ENCODE measurements around the gene PDGFA. TPM values are rescaled to one million over a fixed set of nuclear protein-coding genes. Genes with fewer than 3 reads are reported as not detected.
A peak's percentile ranks its signal among the peaks of the same experiment; 100 is the strongest.

The PDGFA gene
- total RNA-seq, 5 donors from 2014 or later (not counting 1 experiment from before 2014, with no cell fraction given), result 0.58 to 0.85 (median 0.74) TPM; not detected in 1

GRCh38 chr7:480531-481218, 39.0 kb downstream of the PDGFA start:
- Mint-ChIP-seq H3K4me3 (no peak overlapping the region), H3K27ac (no peak overlapping the region), H3K4me1 (no peaks in the 10 kb centered on the region), H3K36me3 (no peaks in the 10 kb centered on the region), H3K27me3 (peaks cover 6 to 10% of the 10 kb centered on the region in 2 donors), H3K9me3 (peaks cover 0 to 13% (median 0%) of the 10 kb centered on the region in 3 donors)
- CTCF ChIA-PET, result no interaction called here
- Histone ChIP-seq H3K9me3 (no peaks in the 10 kb centered on the region), H3K27ac (ENCODE audit: low read length) (no peak overlapping the region), H3K4me1 (ENCODE audit: control insufficient read depth in 1 of 2, extremely low read depth in 1 of 2, insufficient read depth in 2 of 2, low read length in 2 of 2) (no peaks in the 10 kb centered on the region), H3K36me3 (ENCODE audit: control insufficient read depth in 2 of 2, extremely low read depth in 1 of 2, insufficient read depth in 1 of 2, low read length in 1 of 2) (no peaks in the 10 kb centered on the region), H3K4me3 (ENCODE audit: control insufficient read depth in 1 of 2, extremely low read depth in 1 of 2, low read length in 1 of 2) (no peak overlapping the region), H3K27me3 (replicated peaks in 1 of 2; ENCODE audit: control insufficient read depth in 2 of 2, extremely low read depth in 1 of 2, insufficient read depth in 2 of 2, low read length in 1 of 2) (peaks cover 0 to 41% of the 10 kb centered on the region in 2 experiments)
- POLR2A ChIA-PET, result no interaction called here
- DNase-seq (no peak), ATAC-seq (replicated peaks in 1 of 4) (peak in 1 of 4 experiments; percentile 23)
- WGBS (ENCODE audit: insufficient coverage), result 69% methylated on average over 9 of the region's 14 CpGs

- H3K27ac ChIP-seq (ENCODE audit: low read length), result no peak overlapping the region
- no peaks in the 10 kb centered on the region for H3K36me3 Mint-ChIP-seq
- peaks cover 0 to 13% (median 0%) of the 10 kb centered on the region in 3 donors for H3K9me3 Mint-ChIP-seq
- H3K36me3 ChIP-seq (ENCODE audit: control insufficient read depth in 2 of 2, extremely low read depth in 1 of 2, insufficient read depth in 1 of 2, low read length in 1 of 2), result no peaks in the 10 kb centered on the region
- H3K27me3 ChIP-seq (replicated peaks in 1 of 2; ENCODE audit: control insufficient read depth in 2 of 2, extremely low read depth in 1 of 2, insufficient read depth in 2 of 2, low read length in 1 of 2), result peaks cover 0 to 37% of the 10 kb centered on the region in 2 experiments
- POLR2A ChIA-PET, result no interaction called here
- no peaks in the 10 kb centered on the region for H3K4me1 Mint-ChIP-seq
- no peak overlapping the region for H3K4me3 Mint-ChIP-seq
- CTCF ChIA-PET, result interaction anchor here in 1 of 2 donors (0.6 kb wide), 1 partner anchor 216 kb away, joined by 5 read pairs; no protein-coding TSS in a partner anchor
- ATAC-seq (replicated peaks in 1 of 4) (no peak), DNase-seq (no peak)
- no peak overlapping the region for H3K4me3 ChIP-seq (ENCODE audit: control insufficient read depth in 1 of 2, extremely low read depth in 1 of 2, low read length in 1 of 2)
- peaks cover 8 to 10% of the 10 kb centered on the region in 2 donors for H3K27me3 Mint-ChIP-seq
- WGBS (ENCODE audit: insufficient coverage), result 72% methylated on average over 10 of the region's 15 CpGs
- no peaks in the 10 kb centered on the region for H3K4me1 ChIP-seq (ENCODE audit: control insufficient read depth in 1 of 2, extremely low read depth in 1 of 2, insufficient read depth in 2 of 2, low read length in 2 of 2)
- no peaks in the 10 kb centered on the region for H3K9me3 ChIP-seq
- no peak overlapping the region for H3K27ac Mint-ChIP-seq
Measured at GRCh38 chr7:479948-480499, 39.6 kb downstream of the PDGFA start.

DNA sequence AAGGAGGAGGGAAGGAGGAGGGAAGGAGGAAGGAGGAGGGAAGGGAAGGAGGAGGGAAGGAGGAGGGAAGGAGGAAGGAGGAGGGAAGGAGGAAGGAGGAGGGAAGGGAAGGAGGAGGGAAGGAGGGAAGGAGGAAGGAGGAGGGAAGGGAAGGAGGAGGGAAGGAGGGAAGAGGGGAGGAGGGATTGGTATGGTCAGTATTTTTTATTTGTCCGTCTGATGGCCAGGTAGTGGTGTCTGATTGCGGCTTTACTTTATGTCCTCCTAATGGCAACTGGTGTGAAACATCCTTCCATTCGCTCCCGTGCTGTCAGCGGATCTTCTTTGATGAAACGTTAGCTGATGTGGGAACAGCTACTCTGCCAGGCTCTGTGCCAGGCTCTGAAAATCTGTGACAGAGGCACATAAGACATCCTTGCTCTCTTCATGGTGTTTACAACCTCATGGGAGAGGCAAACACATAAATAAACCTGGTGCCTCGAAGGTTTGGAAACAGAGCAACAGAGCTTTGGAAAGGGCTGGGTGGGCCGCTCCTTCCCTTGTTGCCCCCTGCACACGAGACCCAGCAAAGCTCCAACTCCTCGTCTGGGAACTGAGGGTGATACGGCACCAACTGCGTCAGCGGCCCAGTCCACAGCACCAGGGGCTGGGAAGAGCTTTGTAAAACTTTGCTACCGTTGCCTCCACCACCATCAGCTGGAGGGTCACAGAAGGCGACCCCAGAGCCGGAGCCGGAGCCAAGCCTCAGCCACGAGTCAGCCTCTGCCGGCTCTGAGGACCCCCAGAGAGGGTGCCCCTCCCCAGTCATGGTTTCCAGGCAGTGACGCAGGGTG, 40.3 kb downstream of the PDGFA start:
- no peaks in the 10 kb centered on the region for H3K36me3 Mint-ChIP-seq
- POLR2A ChIA-PET, result no interaction called here
- H3K4me1 Mint-ChIP-seq, result no peaks in the 10 kb centered on the region
- peaks cover 8 to 10% of the 10 kb centered on the region in 2 donors for H3K27me3 Mint-ChIP-seq
- CTCF ChIA-PET, result interaction anchor here in 1 of 2 donors (0.6 kb wide), 1 partner anchor 216 kb away, joined by 5 read pairs; no protein-coding TSS in a partner anchor
- H3K9me3 Mint-ChIP-seq, result peaks cover 0 to 13% (median 0%) of the 10 kb centered on the region in 3 donors
- no peak overlapping the region for H3K4me3 ChIP-seq (ENCODE audit: control insufficient read depth in 1 of 2, extremely low read depth in 1 of 2, low read length in 1 of 2)
- 79% methylated on average over 18 of the region's 20 CpGs for WGBS (ENCODE audit: insufficient coverage)
- H3K27ac Mint-ChIP-seq, result no peak overlapping the region
- no peaks in the 10 kb centered on the region for H3K9me3 ChIP-seq
- DNase-seq (no peak), ATAC-seq (replicated peaks in 1 of 4) (no peak)
- H3K27me3 ChIP-seq (replicated peaks in 1 of 2; ENCODE audit: control insufficient read depth in 2 of 2, extremely low read depth in 1 of 2, insufficient read depth in 2 of 2, low read length in 1 of 2), result peaks cover 0 to 36% of the 10 kb centered on the region in 2 experiments
- no peak overlapping the region for H3K4me3 Mint-ChIP-seq
- H3K36me3 ChIP-seq (ENCODE audit: control insufficient read depth in 2 of 2, extremely low read depth in 1 of 2, insufficient read depth in 1 of 2, low read length in 1 of 2), result no peaks in the 10 kb centered on the region
- no peak overlapping the region for H3K27ac ChIP-seq (ENCODE audit: low read length)
- H3K4me1 ChIP-seq (ENCODE audit: control insufficient read depth in 1 of 2, extremely low read depth in 1 of 2, insufficient read depth in 2 of 2, low read length in 2 of 2), result no peaks in the 10 kb centered on the region

DNA sequence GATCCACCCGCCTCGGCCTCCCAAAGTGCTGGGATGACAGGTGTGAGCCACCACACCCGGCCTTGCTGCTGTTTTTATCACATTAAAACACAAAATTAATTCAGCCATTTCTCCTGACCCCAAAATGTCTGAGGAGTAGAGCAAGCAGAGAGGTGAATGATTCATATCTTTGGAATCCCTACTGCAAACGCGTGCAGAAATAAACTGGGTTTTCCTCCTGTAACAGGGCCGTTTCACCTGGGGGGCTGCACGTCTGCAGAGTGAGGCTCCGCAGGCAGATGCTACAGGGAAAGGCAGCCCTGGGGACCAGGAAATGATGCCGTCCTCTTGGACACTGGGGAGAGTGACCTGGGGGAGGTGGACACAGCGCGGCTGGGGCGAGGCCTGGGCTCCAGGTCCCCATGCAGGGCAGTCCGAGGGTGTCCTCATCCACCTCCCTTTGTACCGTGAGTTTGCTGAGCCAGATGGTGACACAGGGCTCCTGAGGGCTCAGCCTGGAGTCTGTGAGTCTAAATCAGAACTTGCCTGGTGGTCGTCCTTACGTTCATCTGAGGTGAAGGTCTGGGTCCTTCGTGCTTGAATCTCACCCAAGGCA, 41.9 kb downstream of the PDGFA start:
- H3K27me3 Mint-ChIP-seq, result peaks cover 7% of the 10 kb centered on the region in 2 donors
- H3K9me3 ChIP-seq, result no peaks in the 10 kb centered on the region
- no peaks in the 10 kb centered on the region for H3K4me1 Mint-ChIP-seq
- no peak overlapping the region for H3K27ac ChIP-seq (ENCODE audit: low read length)
- H3K27ac Mint-ChIP-seq, result no peak overlapping the region
- CTCF ChIA-PET, result no interaction called here
- WGBS (ENCODE audit: insufficient coverage), result 78% methylated on average over 13 of the region's 17 CpGs
- DNase-seq (no peak), ATAC-seq (replicated peaks in 1 of 4) (no peak)
- H3K36me3 Mint-ChIP-seq, result no peaks in the 10 kb centered on the region
- no peak overlapping the region for H3K4me3 Mint-ChIP-seq
- no peak overlapping the region for H3K4me3 ChIP-seq (ENCODE audit: control insufficient read depth in 1 of 2, extremely low read depth in 1 of 2, low read length in 1 of 2)
- peaks cover 0 to 37% of the 10 kb centered on the region in 2 experiments for H3K27me3 ChIP-seq (replicated peaks in 1 of 2; ENCODE audit: control insufficient read depth in 2 of 2, extremely low read depth in 1 of 2, insufficient read depth in 2 of 2, low read length in 1 of 2)
- no peaks in the 10 kb centered on the region for H3K4me1 ChIP-seq (ENCODE audit: control insufficient read depth in 1 of 2, extremely low read depth in 1 of 2, insufficient read depth in 2 of 2, low read length in 2 of 2)
- no peaks in the 10 kb centered on the region for H3K36me3 ChIP-seq (ENCODE audit: control insufficient read depth in 2 of 2, extremely low read depth in 1 of 2, insufficient read depth in 1 of 2, low read length in 1 of 2)
- POLR2A ChIA-PET, result no interaction called here
- peaks cover 0 to 9% (median 3%) of the 10 kb centered on the region in 3 donors for H3K9me3 Mint-ChIP-seq

DNA sequence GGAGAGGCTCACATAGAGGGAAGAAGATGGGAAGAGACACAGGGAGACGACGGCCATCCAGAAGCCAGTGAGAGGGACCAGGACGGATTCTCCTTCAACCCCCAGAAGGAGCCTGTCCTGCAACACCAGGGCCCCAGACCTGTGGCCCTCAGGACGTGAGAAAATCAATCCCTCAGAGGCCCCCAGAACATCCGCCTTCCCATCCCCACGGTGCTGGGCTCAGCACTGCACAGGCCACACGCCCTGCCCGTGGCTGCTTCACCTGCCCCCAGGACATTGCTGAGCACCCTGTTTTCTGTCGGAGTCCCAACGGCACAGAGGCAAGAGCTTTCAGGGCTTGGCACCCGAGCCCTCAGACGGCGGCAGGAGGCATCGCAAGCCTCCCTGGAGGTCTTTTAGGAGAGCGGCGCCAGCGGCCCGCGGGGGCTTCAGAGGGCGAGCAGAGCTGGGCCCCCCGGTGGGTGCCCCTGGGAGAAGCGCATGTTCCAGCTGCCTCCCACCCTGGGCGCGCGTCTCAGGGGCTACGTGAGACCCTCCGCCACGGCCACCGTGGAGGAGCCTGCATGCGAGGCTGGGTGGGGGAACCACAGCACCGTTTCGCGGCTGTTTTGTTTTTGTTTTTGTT, 42.8 kb downstream of the PDGFA start:
- H3K27ac Mint-ChIP-seq, result no peak overlapping the region
- DNase-seq (no peak), ATAC-seq (replicated peaks in 1 of 4) (no peak)
- Histone ChIP-seq H3K4me1 (ENCODE audit: control insufficient read depth in 1 of 2, extremely low read depth in 1 of 2, insufficient read depth in 2 of 2, low read length in 2 of 2) (peaks cover 0 to 7% of the 10 kb centered on the region in 2 experiments), H3K27me3 (replicated peaks in 1 of 2; ENCODE audit: control insufficient read depth in 2 of 2, extremely low read depth in 1 of 2, insufficient read depth in 2 of 2, low read length in 1 of 2) (peaks cover 0 to 42% of the 10 kb centered on the region in 2 experiments), H3K27ac (ENCODE audit: low read length) (no peak overlapping the region), H3K36me3 (ENCODE audit: control insufficient read depth in 2 of 2, extremely low read depth in 1 of 2, insufficient read depth in 1 of 2, low read length in 1 of 2) (no peaks in the 10 kb centered on the region), H3K9me3 (no peaks in the 10 kb centered on the region), H3K4me3 (ENCODE audit: control insufficient read depth in 1 of 2, extremely low read depth in 1 of 2, low read length in 1 of 2) (no peak overlapping the region)
- WGBS (ENCODE audit: insufficient coverage), result 80% methylated on average over 25 of the region's 33 CpGs
- ChIA-PET POLR2A (no interaction called here), CTCF (no interaction called here)
- H3K27me3 Mint-ChIP-seq, result peaks cover 0 to 5% of the 10 kb centered on the region in 2 donors
- no peak overlapping the region for H3K4me3 Mint-ChIP-seq
- peaks cover 0 to 3% (median under 1%) of the 10 kb centered on the region in 3 donors for H3K9me3 Mint-ChIP-seq
- no peaks in the 10 kb centered on the region for H3K36me3 Mint-ChIP-seq
- peaks cover 0 to 3% (median 3%) of the 10 kb centered on the region in 3 donors for H3K4me1 Mint-ChIP-seq
